ENCODE measurements around the gene SH3BGR.

The SH3BGR gene

GRCh38 chr21:39503123-39503762 is 51.5 kb downstream of the SH3BGR start:
- no peak for FAIRE-seq
- no peak for DNase-seq (ENCODE audit: insufficient read length, low spot score)
- TF ChIP-seq TAF1 (IDR thresholded peaks at IDR 0.05; ENCODE audit: low read depth, low read length) (no peak), POLR2A (IDR thresholded peaks at IDR 0.05; ENCODE audit: low read depth, low read length) (no peak), SPI1 (IDR thresholded peaks at IDR 0.05; ENCODE audit: low read depth, low read length) (no peak), POU2F2 (IDR thresholded peaks at IDR 0.05; ENCODE audit: low read depth, low read length) (no peak), POLR2AphosphoS5 (IDR thresholded peaks at IDR 0.05; ENCODE audit: low read depth, low read length) (no peak), PAX5 (IDR thresholded peaks at IDR 0.05; ENCODE audit: insufficient read depth, low read length, severe bottlenecking) (no peak)

DNA sequence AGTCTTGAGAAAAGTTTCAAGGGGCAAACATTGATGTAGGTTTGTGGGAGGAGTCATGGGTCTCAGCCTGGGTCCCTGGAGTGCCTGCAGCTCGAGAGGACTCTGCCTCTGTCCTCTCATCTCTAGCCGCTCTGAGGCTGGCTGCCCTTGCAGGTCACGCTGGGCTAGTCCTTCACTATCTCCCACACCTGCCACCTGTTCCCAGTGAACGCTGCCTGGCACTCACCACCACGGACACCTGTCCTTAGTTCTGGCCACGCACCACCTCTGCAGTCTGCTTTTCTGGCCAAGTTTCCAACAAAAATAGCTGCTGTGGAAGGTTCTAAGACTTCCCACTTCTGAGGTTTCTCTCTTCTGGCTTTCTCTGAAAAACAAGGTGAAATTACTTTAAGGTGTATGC is 52.5 kb downstream of the SH3BGR start:
- no peak for FAIRE-seq
- no peak for DNase-seq (ENCODE audit: insufficient read length, low spot score)
- no peak for TF ChIP-seq SPI1 (IDR thresholded peaks at IDR 0.05; ENCODE audit: low read depth, low read length)
- no peak for TF ChIP-seq POU2F2 (IDR thresholded peaks at IDR 0.05; ENCODE audit: low read depth, low read length)
- TF ChIP-seq TAF1 (IDR thresholded peaks at IDR 0.05; ENCODE audit: low read depth, low read length), result no peak
- TF ChIP-seq POLR2AphosphoS5 (IDR thresholded peaks at IDR 0.05; ENCODE audit: low read depth, low read length), result no peak
- TF ChIP-seq POLR2A (IDR thresholded peaks at IDR 0.05; ENCODE audit: low read depth, low read length), result no peak
- no peak for TF ChIP-seq PAX5 (IDR thresholded peaks at IDR 0.05; ENCODE audit: insufficient read depth, low read length, severe bottlenecking)

GRCh38 chr21:39510240-39510639 is 58.5 kb downstream of the SH3BGR start:
- FAIRE-seq (no peak), DNase-seq (ENCODE audit: insufficient read length, low spot score) (no peak)
- TF ChIP-seq TAF1 (IDR thresholded peaks at IDR 0.05; ENCODE audit: low read depth, low read length) (no peak), PAX5 (IDR thresholded peaks at IDR 0.05; ENCODE audit: insufficient read depth, low read length, severe bottlenecking) (no peak), POLR2A (IDR thresholded peaks at IDR 0.05; ENCODE audit: low read depth, low read length) (no peak), POLR2AphosphoS5 (IDR thresholded peaks at IDR 0.05; ENCODE audit: low read depth, low read length) (no peak), SPI1 (IDR thresholded peaks at IDR 0.05; ENCODE audit: low read depth, low read length) (no peak), POU2F2 (IDR thresholded peaks at IDR 0.05; ENCODE audit: low read depth, low read length) (no peak)

DNA sequence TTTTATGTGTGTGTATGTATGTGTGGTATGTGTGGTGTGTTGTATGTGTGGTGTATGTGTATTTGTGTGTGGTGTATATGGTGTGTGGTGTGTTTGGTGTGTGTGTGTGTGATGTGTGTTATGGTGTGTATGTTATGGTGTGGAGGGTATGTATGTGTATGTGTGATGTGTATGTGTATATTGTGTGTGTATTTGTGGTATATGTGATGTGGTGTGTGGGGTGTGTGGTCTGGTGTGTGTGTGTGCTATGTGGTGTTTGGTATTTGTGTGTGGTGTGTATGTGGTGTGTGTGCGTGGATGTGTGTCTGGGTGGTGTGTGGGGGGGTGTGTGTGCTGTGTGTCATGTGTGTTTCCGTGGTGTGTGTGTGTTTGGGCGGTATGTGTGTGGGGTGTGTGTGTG is 59.3 kb downstream of the SH3BGR start:
- TF ChIP-seq PAX5 (IDR thresholded peaks at IDR 0.05; ENCODE audit: insufficient read depth, low read length, severe bottlenecking) (no peak), TAF1 (IDR thresholded peaks at IDR 0.05; ENCODE audit: low read depth, low read length) (no peak), POLR2A (IDR thresholded peaks at IDR 0.05; ENCODE audit: low read depth, low read length) (no peak), SPI1 (IDR thresholded peaks at IDR 0.05; ENCODE audit: low read depth, low read length) (no peak), POU2F2 (IDR thresholded peaks at IDR 0.05; ENCODE audit: low read depth, low read length) (no peak), POLR2AphosphoS5 (IDR thresholded peaks at IDR 0.05; ENCODE audit: low read depth, low read length) (no peak)
- peak; percentile 55 for FAIRE-seq
- DNase-seq (ENCODE audit: insufficient read length, low spot score), result no peak

DNA sequence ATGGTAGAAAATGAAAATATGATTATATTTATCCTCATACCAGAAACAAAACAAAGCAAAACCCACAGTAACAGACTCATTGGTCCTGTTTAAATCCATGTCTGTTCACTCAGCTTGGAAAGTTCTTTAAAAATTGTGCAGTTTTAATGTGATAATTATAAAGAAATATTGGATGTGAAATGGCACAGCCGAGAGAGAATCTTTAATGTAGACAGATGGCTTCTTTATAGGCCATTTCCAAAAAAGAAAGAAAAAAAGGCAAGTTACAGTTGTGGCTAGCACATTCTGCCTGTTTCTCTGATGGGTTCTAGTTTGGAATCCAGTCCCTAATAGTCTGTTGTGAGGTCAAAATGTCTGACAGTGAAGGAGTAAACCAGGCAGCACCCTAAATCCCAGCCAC is 62.0 kb downstream of the SH3BGR start:
- DNase-seq (ENCODE audit: insufficient read length, low spot score), result no peak
- FAIRE-seq, result no peak
- no peak for TF ChIP-seq PAX5 (IDR thresholded peaks at IDR 0.05; ENCODE audit: insufficient read depth, low read length, severe bottlenecking)
- no peak for TF ChIP-seq POU2F2 (IDR thresholded peaks at IDR 0.05; ENCODE audit: low read depth, low read length)
- TF ChIP-seq POLR2AphosphoS5 (IDR thresholded peaks at IDR 0.05; ENCODE audit: low read depth, low read length), result no peak
- TF ChIP-seq SPI1 (IDR thresholded peaks at IDR 0.05; ENCODE audit: low read depth, low read length), result no peak
- no peak for TF ChIP-seq POLR2A (IDR thresholded peaks at IDR 0.05; ENCODE audit: low read depth, low read length)
- TF ChIP-seq TAF1 (IDR thresholded peaks at IDR 0.05; ENCODE audit: low read depth, low read length), result no peak

GRCh38 chr21:39515684-39516472 is 64.1 kb downstream of the SH3BGR start:
- TF ChIP-seq SPI1 (IDR thresholded peaks at IDR 0.05; ENCODE audit: low read depth, low read length), result no peak
- no peak for TF ChIP-seq PAX5 (IDR thresholded peaks at IDR 0.05; ENCODE audit: insufficient read depth, low read length, severe bottlenecking)
- no peak for TF ChIP-seq POU2F2 (IDR thresholded peaks at IDR 0.05; ENCODE audit: low read depth, low read length)
- no peak for TF ChIP-seq POLR2AphosphoS5 (IDR thresholded peaks at IDR 0.05; ENCODE audit: low read depth, low read length)
- TF ChIP-seq POLR2A (IDR thresholded peaks at IDR 0.05; ENCODE audit: low read depth, low read length), result no peak
- TF ChIP-seq TAF1 (IDR thresholded peaks at IDR 0.05; ENCODE audit: low read depth, low read length), result no peak
- no peak for FAIRE-seq

DNA sequence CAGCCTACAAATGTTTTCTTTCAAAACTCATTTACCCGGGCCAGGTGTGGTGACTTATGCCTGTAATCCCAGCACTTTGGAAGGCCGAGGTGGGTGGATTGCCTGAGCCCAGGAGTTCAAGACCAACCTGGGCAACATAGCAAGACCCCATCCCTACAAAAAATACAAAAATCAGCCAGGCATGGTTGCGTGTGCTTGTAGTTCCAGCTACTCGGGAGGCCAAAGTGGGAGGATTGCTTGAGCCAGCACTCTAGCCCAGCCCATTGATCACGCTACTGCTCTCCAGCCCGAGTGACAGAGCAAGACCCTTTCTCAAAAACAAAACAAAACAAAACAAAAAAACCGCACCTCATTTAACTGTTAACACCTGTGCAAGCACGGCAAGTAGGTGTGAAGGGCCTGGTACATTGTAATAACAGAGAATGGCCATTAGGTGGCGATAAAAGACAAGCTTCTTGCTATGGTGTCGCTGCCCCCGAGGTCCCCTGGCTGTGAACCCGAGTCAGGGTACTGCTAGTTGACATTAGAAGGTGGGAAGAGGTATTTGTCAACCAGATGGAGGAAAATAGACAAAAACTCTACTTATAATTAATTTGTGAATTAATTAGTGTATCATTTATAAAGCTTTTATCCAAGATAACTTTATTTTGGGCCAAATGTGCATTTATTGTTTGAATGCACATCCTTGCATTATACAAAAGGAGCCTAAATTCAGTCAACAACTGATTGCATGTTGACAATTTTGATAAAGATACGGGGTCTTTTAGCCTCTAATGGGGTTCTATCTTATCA is 66.5 kb downstream of the SH3BGR start:
- DNase-seq (ENCODE audit: insufficient read length, low spot score) (peak; percentile 65), FAIRE-seq (peak; percentile 82)
- TF ChIP-seq POLR2A (IDR thresholded peaks at IDR 0.05; ENCODE audit: low read depth, low read length), result no peak
- TF ChIP-seq TAF1 (IDR thresholded peaks at IDR 0.05; ENCODE audit: low read depth, low read length), result no peak

More at GRCh38 chr21:39515684-39516472, 64.1 kb downstream of the SH3BGR start:
- no peak for DNase-seq (ENCODE audit: insufficient read length, low spot score)

DNA sequence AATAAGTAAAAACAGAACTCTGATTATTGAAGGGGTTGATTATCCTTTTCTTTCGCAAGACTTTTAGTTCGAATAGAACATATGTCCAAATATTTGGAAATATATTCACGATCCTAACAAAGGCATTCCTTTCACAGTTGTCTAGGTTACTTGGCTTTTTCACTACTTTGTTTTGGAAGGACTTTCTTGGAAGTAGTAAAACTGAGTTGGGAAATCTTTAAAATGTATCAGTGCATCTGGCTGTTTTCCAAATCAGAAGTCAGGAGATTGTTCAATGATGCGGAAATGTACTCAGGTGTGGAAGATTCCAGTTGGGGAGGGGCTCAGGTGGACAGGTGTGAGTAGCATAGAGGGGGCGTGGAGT is 67.1 kb downstream of the SH3BGR start:
- FAIRE-seq (no peak), DNase-seq (ENCODE audit: insufficient read length, low spot score) (no peak)
- no peak for TF ChIP-seq POLR2A (IDR thresholded peaks at IDR 0.05; ENCODE audit: low read depth, low read length)
- TF ChIP-seq PAX5 (IDR thresholded peaks at IDR 0.05; ENCODE audit: insufficient read depth, low read length, severe bottlenecking), result no peak
- no peak for TF ChIP-seq POLR2AphosphoS5 (IDR thresholded peaks at IDR 0.05; ENCODE audit: low read depth, low read length)
- TF ChIP-seq SPI1 (IDR thresholded peaks at IDR 0.05; ENCODE audit: low read depth, low read length), result no peak

DNA sequence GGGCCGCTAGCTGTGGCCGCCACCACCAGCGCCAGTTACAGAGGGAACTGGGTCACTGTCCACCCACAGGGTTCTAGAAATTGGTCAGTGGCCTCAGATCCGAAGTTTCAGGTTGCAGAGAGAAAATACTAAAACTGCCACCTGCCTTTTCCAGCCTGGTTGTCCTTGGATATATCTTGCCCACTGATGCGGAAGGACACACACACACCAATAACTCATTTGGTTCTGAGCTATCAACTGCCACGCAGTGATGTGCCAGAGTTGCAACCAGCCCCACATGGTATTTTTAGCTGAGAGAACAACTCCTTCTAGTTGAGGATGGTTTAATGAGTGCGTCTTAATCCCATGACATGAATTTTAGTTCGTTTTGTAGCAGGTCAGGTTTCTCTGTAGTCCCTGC is 68.1 kb downstream of the SH3BGR start:
- TF ChIP-seq POU2F2 (IDR thresholded peaks at IDR 0.05; ENCODE audit: low read depth, low read length), result no peak
- TF ChIP-seq POLR2AphosphoS5 (IDR thresholded peaks at IDR 0.05; ENCODE audit: low read depth, low read length), result no peak
- TF ChIP-seq TAF1 (IDR thresholded peaks at IDR 0.05; ENCODE audit: low read depth, low read length), result no peak
- TF ChIP-seq SPI1 (IDR thresholded peaks at IDR 0.05; ENCODE audit: low read depth, low read length), result no peak
- TF ChIP-seq POLR2A (IDR thresholded peaks at IDR 0.05; ENCODE audit: low read depth, low read length), result no peak
- no peak for TF ChIP-seq PAX5 (IDR thresholded peaks at IDR 0.05; ENCODE audit: insufficient read depth, low read length, severe bottlenecking)
- no peak for FAIRE-seq
- no peak for DNase-seq (ENCODE audit: insufficient read length, low spot score)
